Kidney (tissue), 14 donors: ENCODE data around the gene PACS2. TPM values are rescaled to one million over a fixed set of nuclear protein-coding genes. Genes with fewer than 3 reads are reported as not detected.

Source experiments
- DNase-seq, 5 donors: peaks; one replicate each; pipeline ENCODE4 v3.0.0-alpha.2; 2013 to 2020
- FAIRE-seq: peaks from 2 replicates; lab custom pipeline; 2012; peaks lifted over from hg19 to GRCh38; lab: Jason Lieb, UNC
- H3K27ac ChIP-seq, 2 donors: one replicate each; pipeline ENCODE4 v1.7.0; 2013; ENCODE audit warnings: low read depth in 2 of 2, low read length in 2 of 2, inconsistent platforms in 1 of 2
- H3K27me3 ChIP-seq: one replicate; pipeline ENCODE4 v1.7.1; 2013; ENCODE audit warnings: low read length, inconsistent platforms; ENCODE audit not compliant: control insufficient read depth, insufficient read depth
- H3K36me3 ChIP-seq, 3 donors: one replicate each; pipeline versions ENCODE4 v1.7.0 to v1.7.1; 2013; ENCODE audit warnings: low read length in 3 of 3, control low read depth in 1 of 3, inconsistent platforms in 1 of 3; ENCODE audit not compliant: insufficient read depth in 3 of 3, control insufficient read depth in 2 of 3
- H3K4me1 ChIP-seq, 3 donors: one replicate each; pipeline versions ENCODE4 v1.7.0 to v1.7.1; 2013; ENCODE audit warnings: low read length in 3 of 3, inconsistent platforms in 1 of 3, low read depth in 1 of 3; ENCODE audit not compliant: control insufficient read depth in 2 of 3, insufficient read depth in 2 of 3
- H3K4me3 ChIP-seq, 3 donors: one replicate each; pipeline versions ENCODE4 v1.7.0 to v1.8.1; 2013; ENCODE audit warnings: low read length in 3 of 3, control low read depth in 1 of 3, inconsistent platforms in 1 of 3
- H3K9ac ChIP-seq, 3 donors: one replicate each; pipeline versions ENCODE4 v1.7.0 to v1.7.1; 2013; ENCODE audit warnings: low read length in 3 of 3, control low read depth in 1 of 3, inconsistent platforms in 1 of 3
- H3K9me3 ChIP-seq, 3 donors: one replicate each; pipeline versions ENCODE4 v1.7.0 to v1.7.1; 2013; ENCODE audit warnings: low read length in 3 of 3, control low read depth in 1 of 3, inconsistent platforms in 1 of 3; ENCODE audit not compliant: control insufficient read depth in 2 of 3, insufficient read depth in 1 of 3
- intact Hi-C: fragments of 100-400 bp; cut with DNase I; formaldehyde crosslinking; loops from one replicate; pipeline ENCODE4 v1.11.1; 2022
- polyA plus RNA-seq: library from polyadenylated mRNA; stranded (reverse); fragments of 350-450 nt; fragmentation: Illumina TruSeq; extraction: RNeasy Lipid Tissue Mini Kit (QIAGEN cat#74804); gene quantifications from one replicate; pipeline ENCODE4 v1.2.3, GENCODE V29; 2014; ENCODE audit warnings: low read depth, low replicate concordance; ENCODE audit not compliant: insufficient read depth
- total RNA-seq: library from RNA; stranded (reverse); fragmentation: NEBNext Ultra II Directional; extraction: Animal tissue kit (Norgen Biotek cat#: 25700); gene quantifications from one replicate; pipeline ENCODE4 v1.2.1, GENCODE V29; 2021
- TF ChIP-seq, protein P1 (sequence below): IDR thresholded peaks from 3 replicates; pipeline ENCODE4 v1.5.1; 2012; ENCODE audit warnings: mild to moderate bottlenecking, moderate library complexity, borderline replicate concordance; ENCODE audit not compliant: insufficient read depth; ENCODE audit errors: extremely low read depth
- donor health status: control.
- donor health status: control.
- donor health status: control.
- donor health status: control.
- donor health status: control.
- donor health status: DM: yes; HTN: yes; CAD: no.
- donor health status: Normal renal cell carcinoma (clear cell type).

PACS2 gene
- total and polyA plus RNA-seq, 2 donors from 2014 or later = 35.7 to 83.9 TPM

DNA sequence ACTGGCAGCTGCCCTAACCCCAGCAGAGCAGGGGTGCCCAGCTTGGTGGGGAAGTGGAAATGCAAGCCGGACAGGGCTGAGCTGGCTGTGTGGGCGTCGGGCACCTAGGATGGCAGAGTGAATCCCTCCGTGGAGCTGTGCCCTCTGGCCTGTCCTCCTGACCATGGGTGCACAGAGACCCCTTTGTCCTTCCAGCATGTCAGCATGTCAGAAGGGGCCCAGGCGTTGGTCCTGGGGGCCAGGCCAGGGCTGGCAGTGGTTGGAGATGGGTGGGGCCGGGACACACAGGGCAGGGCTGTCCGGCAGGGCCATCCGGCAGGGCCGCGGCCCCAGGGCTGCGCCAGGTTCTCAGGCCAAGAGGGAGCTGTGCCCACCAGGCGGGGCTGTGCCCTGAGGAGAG is 75.0 kb downstream of the PACS2 start:
- Histone ChIP-seq H3K27ac (peak overlapping the region in 1 of 2 donors; percentile 28), H3K36me3 (no peaks in the 10 kb centered on the region)
- DNase-seq = peak in 1 of 5 donors; percentile 61

DNA sequence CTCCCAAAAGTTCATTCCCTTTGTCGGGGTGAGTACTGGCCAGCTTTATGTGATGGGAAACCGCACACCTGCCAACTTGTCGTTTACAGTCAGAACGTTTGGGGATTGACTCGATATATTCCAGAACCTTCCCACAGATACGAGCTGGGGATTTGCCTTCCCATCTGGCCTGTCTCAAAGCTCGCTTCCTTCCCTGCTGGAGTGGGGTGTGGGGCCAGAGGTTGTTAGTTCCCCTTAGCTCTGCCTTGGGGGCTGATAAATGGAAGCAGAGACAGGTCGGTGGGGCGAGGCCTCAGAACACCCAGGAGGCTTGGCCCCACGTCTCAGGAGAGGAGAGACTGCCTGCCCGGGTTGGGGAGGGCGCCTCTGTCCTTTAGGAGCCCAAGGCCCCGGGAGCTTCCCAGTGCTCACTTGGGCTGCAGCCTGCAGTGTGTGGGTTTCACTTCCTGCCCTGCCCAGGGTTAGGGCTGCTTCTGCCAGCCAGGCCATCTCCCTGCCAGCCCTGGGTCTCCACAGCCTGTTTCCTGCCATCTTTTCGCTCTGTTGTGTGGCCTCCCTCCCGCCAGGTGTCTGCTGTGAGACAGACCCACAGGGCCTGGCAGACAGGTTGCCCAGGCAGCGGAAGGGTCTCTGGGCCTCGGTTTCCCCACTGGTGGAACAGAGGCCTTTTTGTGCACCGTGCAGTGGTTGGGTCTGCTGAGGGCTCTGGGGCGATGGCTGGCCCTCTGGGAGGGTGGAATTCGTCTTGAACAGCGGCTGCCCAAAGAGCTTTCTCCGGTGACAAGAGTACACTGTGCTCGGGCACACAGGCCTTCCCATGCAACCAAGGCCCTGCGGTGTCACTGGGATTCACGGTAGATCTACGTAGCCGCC is 75.7 kb downstream of the PACS2 start:
- TF ChIP-seq, protein P1, sequence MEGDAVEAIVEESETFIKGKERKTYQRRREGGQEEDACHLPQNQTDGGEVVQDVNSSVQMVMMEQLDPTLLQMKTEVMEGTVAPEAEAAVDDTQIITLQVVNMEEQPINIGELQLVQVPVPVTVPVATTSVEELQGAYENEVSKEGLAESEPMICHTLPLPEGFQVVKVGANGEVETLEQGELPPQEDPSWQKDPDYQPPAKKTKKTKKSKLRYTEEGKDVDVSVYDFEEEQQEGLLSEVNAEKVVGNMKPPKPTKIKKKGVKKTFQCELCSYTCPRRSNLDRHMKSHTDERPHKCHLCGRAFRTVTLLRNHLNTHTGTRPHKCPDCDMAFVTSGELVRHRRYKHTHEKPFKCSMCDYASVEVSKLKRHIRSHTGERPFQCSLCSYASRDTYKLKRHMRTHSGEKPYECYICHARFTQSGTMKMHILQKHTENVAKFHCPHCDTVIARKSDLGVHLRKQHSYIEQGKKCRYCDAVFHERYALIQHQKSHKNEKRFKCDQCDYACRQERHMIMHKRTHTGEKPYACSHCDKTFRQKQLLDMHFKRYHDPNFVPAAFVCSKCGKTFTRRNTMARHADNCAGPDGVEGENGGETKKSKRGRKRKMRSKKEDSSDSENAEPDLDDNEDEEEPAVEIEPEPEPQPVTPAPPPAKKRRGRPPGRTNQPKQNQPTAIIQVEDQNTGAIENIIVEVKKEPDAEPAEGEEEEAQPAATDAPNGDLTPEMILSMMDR = no peak
- FAIRE-seq (no peak), DNase-seq (peak in 1 of 5 donors; percentile 62)
- Histone ChIP-seq H3K9me3 (no peaks in the 10 kb centered on the region), H3K27me3 (no peaks in the 10 kb centered on the region), H3K27ac (no peak overlapping the region), H3K9ac (no peak overlapping the region), H3K4me1 (no peaks in the 10 kb centered on the region), H3K4me3 (no peak overlapping the region), H3K36me3 (no peaks in the 10 kb centered on the region)
- intact Hi-C loops = no loop called here

More for the DNA sequence above, 75.0 kb downstream of the PACS2 start:
- Histone ChIP-seq H3K27me3 (no peaks in the 10 kb centered on the region), H3K4me3 (no peak overlapping the region), H3K4me1 (no peaks in the 10 kb centered on the region), H3K9ac (no peak overlapping the region), H3K9me3 (no peaks in the 10 kb centered on the region)
- TF ChIP-seq, protein P1 = no peak
- no peak for FAIRE-seq
- intact Hi-C loops = no loop called here

DNA sequence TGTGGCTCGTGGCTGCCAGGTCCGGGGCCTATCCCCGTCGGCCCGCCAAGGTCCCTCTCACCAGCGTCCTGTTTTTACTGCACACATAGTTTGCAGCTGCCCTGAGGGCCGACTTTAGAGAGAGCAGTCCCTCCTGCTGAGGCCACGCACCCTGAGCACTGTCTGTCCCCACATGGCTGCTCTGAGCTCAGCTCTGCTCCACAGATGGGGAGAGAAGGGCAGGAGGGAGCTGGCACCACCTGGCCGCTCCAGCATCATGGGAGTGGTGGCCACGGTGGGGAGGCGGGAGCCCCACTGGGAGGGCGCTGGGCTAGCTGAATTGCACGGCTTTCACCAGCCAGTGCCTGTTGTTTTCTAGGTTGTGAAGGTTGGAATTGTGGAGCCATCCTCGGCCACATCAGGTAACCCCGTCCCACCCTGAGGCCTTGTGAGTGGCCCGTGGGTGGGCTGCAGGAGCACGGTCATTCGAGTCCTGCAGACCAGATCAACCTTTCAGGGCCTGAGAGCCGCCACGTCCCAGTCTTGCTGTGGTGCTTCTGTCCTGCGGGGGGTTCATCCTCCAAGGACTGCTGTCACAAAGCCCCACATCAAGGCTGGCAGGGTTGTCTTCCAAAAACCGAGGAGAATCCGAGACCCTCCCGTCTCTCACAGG is 76.4 kb downstream of the PACS2 start:
- Histone ChIP-seq H3K27ac (no peak overlapping the region), H3K27me3 (no peaks in the 10 kb centered on the region), H3K36me3 (no peaks in the 10 kb centered on the region), H3K4me1 (no peaks in the 10 kb centered on the region), H3K9me3 (no peaks in the 10 kb centered on the region), H3K4me3 (no peak overlapping the region), H3K9ac (no peak overlapping the region)
- intact Hi-C loops = no loop called here
- DNase-seq = peak in 1 of 5 donors; percentile 63
- no peak for FAIRE-seq
- TF ChIP-seq, protein P1 = no peak
